HG03196 (cell line): ENCODE measurements around the gene EFNB2.

Experiments used
- ATAC-seq: cut with Tn5 transposase; IDR thresholded peaks from one replicate; pipeline ENCODE4 v1.9.1; 2021; ENCODE audit not compliant: unreplicated experiment

EFNB2 gene

DNA sequence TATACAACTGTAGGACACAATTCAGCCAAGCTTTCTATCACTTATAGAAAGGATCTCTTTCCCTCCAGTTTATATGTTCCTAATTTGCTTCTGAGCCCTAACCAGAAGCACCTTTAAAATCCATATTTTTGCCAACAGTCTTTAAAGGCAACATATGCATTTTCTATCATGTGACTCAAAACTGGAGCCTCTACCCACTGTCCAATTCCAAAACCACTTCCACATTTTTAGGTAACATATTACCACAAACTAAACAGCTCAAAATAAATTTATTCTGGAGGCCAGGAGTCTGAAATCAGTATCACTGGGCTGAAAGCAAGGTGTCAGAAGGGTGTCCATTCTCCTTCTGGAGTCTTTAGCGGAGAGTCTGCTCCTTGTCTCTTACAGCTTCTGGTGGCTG is 15.9 kb upstream of the EFNB2 start:
- no peak for ATAC-seq

DNA sequence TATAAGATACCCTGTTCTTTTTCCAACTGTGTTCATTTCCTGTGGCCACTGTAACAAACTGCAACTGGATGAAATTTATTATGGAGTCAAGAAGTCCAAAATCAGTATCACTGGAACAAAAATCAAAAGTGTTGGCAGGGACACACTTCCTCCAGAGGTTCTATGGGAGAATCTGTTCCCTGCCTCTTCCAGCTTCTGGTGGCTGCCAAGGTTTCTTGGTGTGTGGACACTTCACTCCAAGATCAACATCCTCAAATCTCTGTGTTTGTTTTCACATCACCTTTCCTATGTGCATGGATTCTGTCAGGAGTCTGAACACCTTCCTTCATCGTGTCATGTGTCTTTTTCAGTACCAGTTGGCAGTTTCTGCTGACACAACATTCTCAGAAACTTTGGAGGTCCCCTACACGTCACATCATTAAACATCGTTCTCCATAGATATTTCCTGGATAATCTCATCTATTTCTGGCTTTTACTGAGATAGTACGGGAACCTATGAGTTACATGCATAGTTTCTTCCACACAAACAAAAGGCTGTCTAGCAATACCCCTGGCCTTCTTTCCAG is 15.2 kb upstream of the EFNB2 start:
- ATAC-seq: no peak

DNA sequence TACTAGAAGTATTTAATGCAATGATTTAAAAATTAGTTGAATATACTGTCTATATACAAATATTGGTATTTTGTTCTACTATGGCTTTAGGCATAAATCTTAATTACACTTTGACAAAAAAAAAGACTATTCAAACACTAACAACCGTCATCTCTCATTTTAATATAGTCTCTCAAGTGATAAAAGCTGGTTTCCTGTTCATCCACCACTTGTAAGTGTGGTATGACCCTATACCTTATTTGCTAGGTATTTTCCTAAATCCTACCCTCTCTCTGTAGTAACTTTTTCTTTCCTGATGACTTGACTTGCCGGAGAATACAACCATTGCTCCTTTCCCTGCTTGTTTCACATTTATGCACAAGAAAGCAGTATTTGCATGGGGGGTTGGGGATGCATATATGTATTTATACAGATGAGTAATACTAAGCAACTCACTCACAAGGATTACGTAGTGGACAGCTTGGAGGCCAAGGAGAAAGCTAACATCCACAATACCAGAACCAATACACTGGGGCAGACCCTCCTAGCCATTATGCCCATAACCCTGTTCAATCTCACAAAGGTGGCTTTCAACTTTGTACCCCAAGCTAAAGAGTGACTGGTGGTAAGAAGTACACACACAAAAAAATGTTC is 12.7 kb upstream of the EFNB2 start:
- ATAC-seq: no peak

DNA sequence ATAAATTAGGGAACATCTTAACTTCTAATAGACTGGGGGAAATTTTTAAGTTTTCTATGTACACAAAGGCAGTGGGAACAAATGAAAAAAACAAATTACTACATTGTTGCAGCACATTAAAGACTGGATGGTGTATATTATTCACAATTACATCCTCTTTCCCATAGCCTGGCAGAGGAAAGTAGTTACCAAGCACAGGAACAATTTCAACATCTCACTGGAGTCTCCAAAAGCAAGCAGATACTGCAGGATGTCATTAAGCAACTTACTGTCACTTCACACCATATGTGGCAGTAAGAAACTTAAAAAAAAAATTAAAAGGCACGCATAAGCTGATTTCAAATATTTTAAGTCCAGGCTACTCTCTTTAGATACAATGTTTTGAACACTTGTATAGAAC is 6.4 kb upstream of the EFNB2 start:
- no peak for ATAC-seq

DNA sequence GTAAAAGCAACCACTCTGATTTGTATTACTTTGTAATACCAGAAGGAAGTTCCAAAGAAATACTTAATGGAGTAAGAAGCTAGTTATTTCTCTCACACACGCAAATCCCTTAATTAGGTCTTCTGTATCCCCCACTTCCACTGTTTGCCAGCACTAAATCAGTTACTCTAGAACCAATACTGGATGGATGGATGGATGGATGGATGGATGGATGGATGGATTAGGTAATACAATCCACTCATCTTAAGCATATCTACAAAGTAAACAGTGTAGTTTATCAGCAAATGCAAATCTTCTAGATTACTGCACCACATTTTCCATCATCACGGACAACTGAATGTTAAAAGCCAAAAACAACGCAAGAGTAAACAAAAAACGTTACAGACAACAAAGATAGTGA is 5.2 kb upstream of the EFNB2 start:
- ATAC-seq: no peak

DNA sequence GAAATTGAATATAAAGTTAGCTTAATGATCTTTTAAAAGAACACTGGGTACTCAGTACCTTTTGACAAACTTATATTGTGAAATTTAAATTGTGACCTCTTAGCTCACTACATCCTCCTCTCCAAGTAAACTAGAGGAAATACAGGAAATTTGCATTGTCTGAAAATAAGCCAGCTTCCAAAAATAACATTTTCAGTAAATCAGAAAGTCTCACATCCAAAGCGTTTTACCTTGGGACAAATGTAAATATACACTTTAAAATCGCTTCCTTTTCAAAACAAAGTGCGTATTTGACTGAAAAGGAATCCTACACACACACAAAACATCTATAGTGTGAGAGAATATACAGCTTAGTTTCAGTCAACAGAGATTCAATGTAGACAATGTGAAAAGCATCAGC is 2.1 kb upstream of the EFNB2 start:
- no peak for ATAC-seq

DNA sequence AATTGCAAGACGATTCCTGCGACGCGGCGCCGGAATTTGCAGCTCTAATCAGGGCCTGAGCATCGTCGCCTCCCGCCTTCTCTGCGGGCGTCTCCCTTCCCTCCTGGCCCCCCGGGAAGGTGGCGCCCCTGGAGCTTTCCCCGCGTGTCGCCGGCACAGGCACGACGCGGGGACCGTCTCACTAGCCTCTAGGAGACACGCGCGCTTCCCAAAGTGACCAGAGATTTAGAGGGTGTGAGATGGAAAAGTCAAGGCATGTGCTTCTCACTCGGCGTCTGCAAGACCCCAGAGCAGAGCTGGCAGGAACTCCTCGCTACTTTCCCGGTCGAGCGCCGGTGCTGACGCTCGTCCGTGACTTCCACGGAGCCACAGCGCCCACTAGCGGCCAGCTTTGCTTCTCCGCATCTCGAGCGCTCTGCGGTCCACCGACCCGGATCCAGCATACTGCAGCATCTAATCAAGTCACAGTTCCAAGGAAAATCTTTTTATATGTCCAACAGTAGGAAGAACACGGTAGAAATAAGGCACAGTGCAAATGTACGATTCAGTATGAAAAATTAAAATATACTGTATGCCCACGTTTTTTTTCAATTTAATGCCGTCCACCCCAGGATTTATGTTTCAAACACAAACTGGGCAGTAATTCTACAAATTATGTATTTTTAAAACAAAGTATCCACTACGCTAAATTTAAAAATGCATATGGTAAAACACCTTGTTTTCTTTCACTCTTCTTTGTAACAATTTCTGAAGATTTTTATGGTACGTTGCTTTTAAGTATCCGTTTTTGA is 977 bp upstream of the EFNB2 start:
- ATAC-seq: peak; percentile 39

DNA sequence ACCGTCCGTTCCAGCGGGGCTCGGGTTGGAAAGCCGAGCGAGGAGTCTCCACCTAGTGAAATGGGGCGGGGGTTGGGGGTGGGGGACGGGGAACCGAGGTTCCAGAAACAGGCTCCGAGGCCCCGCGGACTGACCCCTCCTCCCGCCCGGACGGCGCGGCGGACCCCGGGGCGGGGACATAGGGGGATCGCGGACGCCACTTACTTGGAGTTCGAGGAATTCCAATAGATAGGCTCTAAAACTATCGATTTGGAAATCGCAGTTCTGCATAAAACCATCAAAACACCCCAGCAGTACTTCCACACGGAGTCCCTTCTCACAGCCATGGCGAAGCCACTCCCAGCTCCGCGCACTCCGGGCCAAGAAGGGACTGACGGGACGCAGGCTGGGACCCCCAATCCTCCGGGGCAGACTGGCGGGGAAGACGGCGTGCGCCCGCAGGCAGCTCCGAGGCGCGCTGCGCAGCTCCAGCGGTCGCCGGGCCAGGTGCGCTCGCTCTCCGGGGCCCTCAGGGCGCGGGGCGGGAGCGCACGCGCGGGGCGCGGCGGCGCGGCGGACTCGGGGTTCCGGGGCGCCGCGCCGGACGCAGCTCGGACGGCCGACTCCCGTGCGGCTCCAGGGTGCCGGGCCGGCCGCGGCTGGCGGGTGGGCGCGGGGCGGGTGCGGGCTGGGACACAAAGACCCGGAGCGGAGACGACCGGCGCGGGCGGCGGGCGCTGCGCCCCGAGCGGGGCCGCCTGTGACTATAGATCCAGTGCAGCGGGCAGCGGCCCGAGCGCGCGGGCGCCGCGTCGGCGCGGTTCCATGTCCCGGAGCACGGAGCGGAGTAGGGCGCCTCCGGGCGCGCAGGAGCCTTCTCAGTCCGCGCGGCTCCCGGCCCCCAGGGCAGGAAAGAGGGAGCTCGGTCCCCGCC is 567 bp downstream of the EFNB2 start:
- ATAC-seq: peak; percentile 24

DNA sequence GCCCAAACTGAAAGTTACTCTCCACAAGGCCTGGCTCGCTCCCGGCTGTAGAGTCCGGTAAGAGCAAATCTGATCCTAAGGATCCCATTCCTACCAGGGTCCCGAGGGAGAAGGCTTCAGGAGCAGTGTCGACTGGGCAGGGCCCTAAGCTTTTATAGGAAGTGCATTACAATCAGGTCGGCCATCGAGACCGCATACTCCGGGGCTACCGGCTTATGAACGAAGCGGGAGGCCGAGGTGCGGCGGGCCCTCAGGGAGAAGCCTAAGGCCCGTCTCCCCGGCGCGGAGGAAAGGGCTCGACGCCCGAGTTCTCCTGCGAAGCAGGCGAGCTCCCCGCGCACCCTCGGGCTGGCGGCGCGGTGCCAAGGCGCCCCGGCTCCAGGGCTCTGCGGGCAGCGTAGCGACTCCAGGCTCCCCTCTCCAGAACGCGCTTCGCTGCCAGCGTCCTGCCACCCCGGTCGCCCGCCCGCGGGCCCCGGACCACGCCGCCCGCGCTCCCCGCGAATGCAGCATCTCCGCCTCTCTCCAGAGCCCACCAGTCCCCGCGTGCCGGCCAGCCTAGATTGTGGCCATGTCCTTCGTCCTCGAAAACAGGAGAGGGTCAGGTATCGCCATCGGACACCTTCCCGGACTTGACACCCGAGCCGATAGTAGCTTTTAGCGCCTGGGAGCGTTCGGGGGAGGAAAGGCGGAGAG is 1.4 kb downstream of the EFNB2 start:
- ATAC-seq: no peak

DNA sequence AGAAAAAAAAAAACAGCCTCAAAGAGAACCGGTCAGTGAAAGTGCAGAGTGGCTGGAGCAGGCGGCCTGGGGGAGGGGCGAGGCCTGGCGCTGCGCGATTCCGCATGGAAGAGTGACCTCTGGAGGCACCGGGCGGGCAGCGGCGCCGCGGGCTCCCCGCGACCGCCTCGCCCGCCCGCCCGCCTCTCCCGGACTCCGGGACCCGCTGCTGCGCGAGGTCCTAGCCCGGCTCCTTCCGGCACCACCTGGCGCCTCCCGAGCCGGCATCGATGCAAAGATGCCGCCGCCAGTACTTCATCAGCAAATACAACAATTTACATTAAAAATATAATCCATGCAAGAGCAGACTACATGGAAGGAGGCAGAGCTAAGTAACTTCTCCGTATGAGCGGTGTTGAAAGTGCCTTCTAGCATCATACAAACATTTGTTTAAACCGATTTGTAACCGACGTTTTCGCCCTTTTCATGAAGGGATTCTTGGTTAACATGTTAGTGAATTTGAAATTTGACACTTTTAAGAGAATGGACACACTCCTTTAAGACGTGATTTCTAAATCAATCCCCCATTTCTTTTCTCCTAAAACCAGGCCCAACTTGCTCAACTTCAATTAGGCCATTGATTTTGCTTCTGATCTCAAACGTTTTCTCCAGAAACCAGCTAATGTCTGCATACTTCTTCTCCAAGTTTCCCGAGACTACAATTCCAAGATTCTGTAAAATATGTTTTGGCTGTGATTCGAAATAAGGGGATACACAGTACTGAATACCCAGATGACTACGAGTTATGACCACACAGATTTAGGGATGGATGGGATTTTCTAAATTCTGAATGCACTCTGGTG is 2.1 kb downstream of the EFNB2 start:
- no peak for ATAC-seq

DNA sequence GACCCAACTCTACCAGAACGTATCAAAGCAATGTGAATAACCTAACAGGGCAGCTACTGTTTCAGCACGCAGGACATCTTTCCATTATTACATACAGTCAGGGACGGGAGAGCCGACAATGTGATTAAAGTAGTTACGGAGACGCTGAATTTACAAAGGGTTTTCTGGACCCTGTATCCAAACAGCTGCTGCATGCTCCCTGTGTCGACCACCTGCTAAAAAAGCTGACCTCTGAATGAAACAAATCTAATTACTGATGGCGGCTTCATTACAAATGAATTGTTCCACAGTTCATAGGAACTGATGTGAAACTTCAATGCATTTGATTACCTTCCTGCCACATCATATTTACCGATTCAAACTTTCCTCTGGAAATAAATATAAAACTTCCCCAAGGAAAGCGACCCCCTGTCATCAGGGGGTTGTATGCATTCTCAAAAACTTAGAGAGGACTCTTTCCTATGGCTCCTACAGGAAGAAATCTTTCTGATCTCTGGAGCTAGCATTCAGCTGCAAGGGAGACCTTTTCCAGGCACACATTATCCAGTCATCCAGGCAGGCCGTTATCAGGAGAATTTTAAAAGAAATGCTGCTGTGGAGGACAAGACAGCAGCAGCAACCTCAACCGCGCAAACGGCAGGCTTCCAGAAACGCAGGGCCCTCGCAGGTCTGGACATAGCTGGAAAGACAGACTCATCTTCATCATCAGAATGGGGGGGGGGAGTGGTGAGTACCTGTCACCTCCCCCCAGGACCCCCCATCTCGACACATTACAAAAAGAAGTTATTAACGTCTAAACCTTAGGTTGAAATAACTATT is 3.1 kb downstream of the EFNB2 start:
- no peak for ATAC-seq

DNA sequence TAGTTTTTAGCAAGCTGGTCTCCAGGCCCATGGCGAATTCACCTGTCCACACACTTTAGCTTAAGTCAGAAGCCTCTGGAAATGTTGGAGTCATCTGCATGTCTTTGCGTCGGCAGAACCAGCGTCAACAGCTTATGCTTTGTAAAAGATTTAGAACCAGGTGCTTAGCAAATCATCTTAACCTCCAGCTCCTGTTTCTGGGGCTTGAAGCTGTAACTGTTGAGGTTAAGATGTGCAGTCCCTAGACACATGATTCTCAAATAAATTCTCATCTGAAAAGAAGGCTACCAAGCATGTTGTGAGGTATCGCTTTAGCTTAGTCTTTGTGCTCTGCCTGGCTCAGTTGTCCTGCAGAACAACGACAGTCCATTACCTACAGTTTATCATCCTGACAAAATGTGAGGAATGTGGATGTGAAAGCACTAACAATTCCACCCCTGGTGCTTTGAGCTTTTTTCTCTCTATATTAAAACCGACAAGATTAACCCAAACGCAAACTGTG is 4.4 kb downstream of the EFNB2 start:
- ATAC-seq: no peak

DNA sequence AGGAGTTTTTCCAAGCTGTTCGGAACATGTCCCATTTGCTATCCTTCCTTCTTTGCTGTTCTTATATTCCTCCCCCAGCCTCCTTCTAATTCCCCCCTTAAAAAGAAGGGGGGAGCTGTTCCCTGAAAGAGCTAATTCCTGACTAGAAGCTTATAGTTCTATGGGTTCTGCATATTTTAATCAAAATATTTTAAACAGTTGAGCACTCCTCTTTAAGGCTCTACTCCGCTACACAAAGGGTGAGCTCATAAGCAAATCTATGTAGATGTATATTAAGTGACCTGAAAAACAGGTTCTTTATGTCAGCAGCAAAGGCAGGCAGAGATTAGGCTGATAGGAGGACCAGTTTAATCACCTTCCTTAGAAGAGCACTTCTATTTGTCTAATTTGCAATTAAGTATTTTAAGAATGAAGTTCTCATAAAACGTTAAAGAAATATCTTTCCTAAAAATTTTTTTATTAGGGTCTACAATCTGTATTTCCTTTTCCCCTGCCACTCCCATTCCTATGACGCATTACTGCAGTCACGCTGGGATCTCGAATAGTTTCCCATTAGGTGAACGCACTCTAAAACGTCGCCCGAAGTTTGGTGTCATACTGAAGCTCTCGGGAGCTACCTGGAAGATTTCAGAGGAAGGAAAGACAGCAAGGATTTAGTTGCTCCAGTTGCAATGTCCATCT is 5.2 kb downstream of the EFNB2 start:
- no peak for ATAC-seq

DNA sequence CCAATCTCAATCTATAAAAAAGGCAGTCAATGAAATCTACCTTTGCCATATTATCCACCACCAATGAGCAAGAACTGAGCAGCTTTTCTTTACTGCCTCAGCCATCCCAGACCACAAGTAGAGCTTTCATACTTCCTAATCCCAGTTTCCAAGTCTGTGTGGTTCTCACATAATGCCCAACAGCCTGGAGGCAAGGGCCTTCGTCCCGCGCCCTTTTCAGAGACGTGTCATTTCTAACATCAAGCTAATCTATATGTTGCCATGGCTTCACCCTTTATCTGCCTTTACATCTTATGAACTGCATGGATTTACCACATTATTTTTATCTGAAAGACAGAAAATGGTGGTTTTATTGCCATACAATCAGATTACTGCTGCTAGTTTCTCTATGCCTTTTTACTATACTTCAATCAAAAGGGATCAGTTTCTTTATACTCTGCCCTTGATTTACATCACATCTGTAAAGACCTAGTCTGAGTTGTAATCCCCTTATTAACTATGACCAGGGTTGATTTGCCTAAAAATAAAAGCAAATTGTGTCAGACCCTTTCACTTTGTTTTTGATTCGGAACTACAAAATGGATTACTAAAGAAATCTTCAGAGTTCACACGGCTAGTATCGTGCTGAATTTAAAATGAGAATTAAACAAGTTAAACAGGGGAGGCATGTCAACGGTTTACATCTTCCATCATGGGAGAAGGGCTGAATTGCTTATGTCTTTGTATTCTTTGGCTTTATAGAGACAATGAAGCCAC is 5.9 kb downstream of the EFNB2 start:
- no peak for ATAC-seq

DNA sequence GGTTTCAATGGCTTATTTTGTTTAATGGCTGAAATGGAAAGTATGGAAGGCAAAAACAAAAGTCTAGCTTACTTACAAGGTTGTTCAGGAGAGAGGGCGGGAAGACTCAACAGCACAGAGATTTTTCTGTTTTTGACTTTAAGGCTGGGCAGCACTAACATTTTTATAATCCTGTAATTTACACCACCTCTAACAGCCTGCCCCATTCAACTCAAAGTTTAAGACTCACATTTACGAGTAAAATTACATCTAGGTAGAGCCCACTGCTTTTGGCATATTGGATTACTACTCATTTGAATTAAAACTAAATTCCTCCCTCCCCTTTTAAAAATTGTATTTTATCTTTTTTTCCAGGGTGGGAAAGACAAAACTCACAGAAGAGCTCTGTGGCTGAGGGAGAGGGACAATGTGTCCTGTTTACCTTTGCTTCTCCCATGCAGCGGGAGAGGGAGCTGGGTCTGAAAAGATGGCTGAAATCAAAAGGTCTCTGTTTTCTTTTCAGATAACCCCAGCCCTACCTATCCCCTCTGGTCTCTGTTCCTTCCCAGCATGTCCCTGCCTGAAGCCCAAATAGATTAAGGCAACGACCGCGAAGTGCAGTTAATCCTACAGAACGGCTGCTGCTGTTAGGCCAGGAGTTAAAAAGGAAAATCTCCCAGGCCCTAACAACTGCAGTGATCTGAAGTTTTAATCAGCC is 6.6 kb downstream of the EFNB2 start:
- ATAC-seq: no peak

DNA sequence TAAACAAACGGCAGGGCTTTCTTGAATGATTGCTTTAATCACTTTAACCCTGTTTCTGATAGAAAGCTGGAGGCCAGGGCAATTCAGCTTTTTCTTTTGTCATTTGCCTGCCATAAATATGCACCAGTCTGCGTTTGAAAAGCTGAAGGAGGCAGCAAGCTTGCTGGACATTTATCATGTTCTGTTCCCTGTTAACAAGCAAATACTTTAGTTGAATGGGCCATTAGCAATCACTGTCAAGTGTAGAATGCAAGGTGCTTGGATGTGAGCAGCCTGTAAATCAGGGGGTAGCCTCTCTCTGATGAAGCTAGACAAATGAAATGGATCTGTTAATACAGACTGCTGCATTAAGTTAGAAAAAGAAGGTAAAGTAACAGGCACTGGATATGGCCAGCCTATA is 7.6 kb downstream of the EFNB2 start:
- ATAC-seq: no peak

DNA sequence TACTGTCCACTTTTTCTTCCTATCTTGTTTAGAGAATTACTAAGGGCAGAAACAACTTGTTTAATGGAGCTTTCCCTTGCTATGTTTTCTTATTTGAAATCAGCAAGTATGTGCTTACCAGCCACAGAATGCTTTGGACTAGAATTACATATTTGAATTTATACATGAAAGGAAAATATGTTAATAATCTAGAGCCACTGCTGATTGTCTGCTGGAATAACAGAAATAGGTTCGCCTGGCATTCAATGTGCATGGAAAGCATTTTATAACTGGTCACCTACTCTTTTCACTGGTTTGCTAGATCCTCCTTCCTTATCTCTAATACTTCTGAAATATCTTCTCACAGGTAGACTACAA is 8.0 kb downstream of the EFNB2 start:
- no peak for ATAC-seq
